Erythroblast (primary cell): Measurements from ENCODE around the gene SLC20A1.

ENCODE experiments used
- GATA1 ChIP-seq: IDR thresholded peaks from 2 replicates; pipeline ENCODE4 v1.6.1; 2011; ENCODE audit warnings: low read depth, mild to moderate bottlenecking, control low read depth, low read length, moderate library complexity
- POLR2A ChIP-seq: IDR thresholded peaks from 2 replicates; pipeline ENCODE4 v1.6.1; 2011; ENCODE audit warnings: mild to moderate bottlenecking, low read length

- no peak for TF ChIP-seq POLR2A
- TF ChIP-seq GATA1 = no peak
Measured at GRCh38 chr2:112693596-112693995, 47.9 kb downstream of the SLC20A1 start.
